HepG2 (cell line): ENCODE data around the gene RFFL. TPM values are rescaled to one million over a fixed set of nuclear protein-coding genes. Genes with fewer than 3 reads are reported as not detected.
A peak's percentile ranks its signal among the peaks of the same experiment; 100 is the strongest.

ENCODE experiments used
- CBX5 ChIP-seq: sonication (generic); formaldehyde crosslinking; IDR thresholded peaks from 2 replicates; pipeline ENCODE4 v1.4.0; 2020; ENCODE audit warnings: missing genetic modification reagents, borderline replicate concordance
- FOXA3 ChIP-seq: IDR thresholded peaks from 2 replicates; pipeline ENCODE4 v1.6.1; 2016; ENCODE audit warnings: missing genetic modification reagents, missing compliant biosample characterization
- GATAD1 ChIP-seq: IDR thresholded peaks from 2 replicates; pipeline ENCODE4 v1.6.1; 2016; ENCODE audit warnings: missing genetic modification reagents, missing compliant biosample characterization
- IRX3 ChIP-seq: sonication (generic); formaldehyde crosslinking; IDR thresholded peaks from 2 replicates; pipeline ENCODE4 v1.8.1; 2023; ENCODE audit warnings: mild to moderate bottlenecking, low read depth, missing genetic modification reagents, borderline replicate concordance
- KIAA2018 ChIP-seq: sonication (generic); formaldehyde crosslinking; IDR thresholded peaks from 2 replicates; pipeline ENCODE4 v1.5.0; 2020; ENCODE audit warnings: mild to moderate bottlenecking, missing genetic modification reagents, borderline replicate concordance
- NFKB2 ChIP-seq: sonication (generic); formaldehyde crosslinking; IDR thresholded peaks from 2 replicates; pipeline ENCODE4 v1.4.0; 2020; ENCODE audit warnings: missing genetic modification reagents, borderline replicate concordance
- NFYC ChIP-seq: IDR thresholded peaks from 2 replicates; pipeline ENCODE4 v1.6.1; 2016; ENCODE audit warnings: missing genetic modification reagents, missing compliant biosample characterization
- RFX3 ChIP-seq: IDR thresholded peaks from 2 replicates; pipeline ENCODE4 v1.6.1; 2016; ENCODE audit warnings: missing biosample characterization, missing genetic modification reagents
- TAF1 ChIP-seq: sonication (generic); formaldehyde crosslinking; IDR thresholded peaks from 2 replicates; pipeline ENCODE4 v1.4.0; 2020; ENCODE audit warnings: missing genetic modification reagents
- TEAD2 ChIP-seq: sonication (generic); formaldehyde crosslinking; IDR thresholded peaks from 2 replicates; pipeline ENCODE4 v1.9.0; 2021; ENCODE audit warnings: missing genetic modification reagents
- ZBTB34 ChIP-seq: sonication (generic); formaldehyde crosslinking; IDR thresholded peaks from 2 replicates; pipeline ENCODE4 v1.8.0; 2022; ENCODE audit warnings: mild to moderate bottlenecking, missing genetic modification reagents
- ZBTB38 ChIP-seq: sonication (generic); formaldehyde crosslinking; IDR thresholded peaks from 2 replicates; pipeline ENCODE4 v1.5.1; 2020; ENCODE audit warnings: mild to moderate bottlenecking, missing genetic modification reagents
- ZGPAT ChIP-seq: IDR thresholded peaks from 2 replicates; pipeline ENCODE4 v1.6.1; 2016; ENCODE audit warnings: mild to moderate bottlenecking
- ZNF260 ChIP-seq: sonication (generic); formaldehyde crosslinking; IDR thresholded peaks from 2 replicates; pipeline ENCODE4 v1.4.0; 2020; ENCODE audit warnings: missing genetic modification reagents, low read depth, mild to moderate bottlenecking, borderline replicate concordance
- ZNF441 ChIP-seq: sonication (generic); formaldehyde crosslinking; IDR thresholded peaks from 2 replicates; pipeline ENCODE4 v1.7.0; 2021; ENCODE audit warnings: missing genetic modification reagents, borderline replicate concordance
- ZNF713 ChIP-seq: sonication (generic); formaldehyde crosslinking; IDR thresholded peaks from 2 replicates; pipeline ENCODE4 v1.4.0; 2020; ENCODE audit warnings: mild to moderate bottlenecking, missing genetic modification reagents
- ZNF772 ChIP-seq: sonication (generic); formaldehyde crosslinking; IDR thresholded peaks from 2 replicates; pipeline ENCODE4 v1.5.0; 2020; ENCODE audit warnings: mild to moderate bottlenecking, missing genetic modification reagents
- ZNF83 ChIP-seq: sonication (generic); formaldehyde crosslinking; IDR thresholded peaks from 2 replicates; pipeline ENCODE4 v1.4.0; 2020; ENCODE audit warnings: missing genetic modification reagents, mild to moderate bottlenecking, borderline replicate concordance
- ZNF878 ChIP-seq: sonication (generic); formaldehyde crosslinking; IDR thresholded peaks from 2 replicates; pipeline ENCODE4 v1.8.1; 2023; ENCODE audit warnings: mild to moderate bottlenecking, missing genetic modification reagents, moderate library complexity
- polyA plus RNA-seq, 8 experiments: library from polyadenylated mRNA; depleted of rRNA in 3 of 8; stranded (reverse) in 7 of 8; unstranded in 1 of 8; fragments of >200 nt; fragmentation: Illumina TruSeq in 4 of 8; extraction: Trizol in 4 of 8; gene quantifications; 2 replicates each; pipeline versions ENCODE4 v1.2.1 to v1.2.3, GENCODE V29; 2011 to 2016; ENCODE audit warnings: low read depth in 4 of 8, missing spikeins in 1 of 8, mixed read lengths in 1 of 8; ENCODE audit not compliant: insufficient read depth in 1 of 8
- total RNA-seq, 5 experiments: library from RNA; depleted of rRNA; stranded (reverse); fragments of >200 nt; fragmentation: Illumina TruSeq; extraction: Trizol; gene quantifications; 2 replicates each; pipeline ENCODE4 v1.2.3, GENCODE V29; 2016; ENCODE audit warnings: low read depth in 1 of 5

Gene RFFL
- total and polyA plus RNA-seq, 2 of the 13 experiments (the other 11 are each of a cell fraction or from before 2014, with no cell fraction given), result 24.3 to 48.6 TPM

GRCh38 chr17:35063514-35064223 is at the start of gene RFFL (continued):
- TF ChIP-seq ZGPAT (CRISPR knock-in tag) (peak; percentile 83; the same call in 1 of the 2 replicates), FOXA3 (CRISPR knock-in tag) (peak; percentile 93), NFKB2 (no peak), ZBTB38 (CRISPR knock-in tag) (peak; percentile 74), NFYC (CRISPR knock-in tag) (peak; percentile 32; the same call in 1 of the 2 replicates), RFX3 (CRISPR knock-in tag) (no peak; the same call in 1 of the 2 replicates), ZNF83 (CRISPR knock-in tag) (no peak), KIAA2018 (CRISPR knock-in tag) (no peak), TAF1 (CRISPR knock-in tag) (peak; percentile 45; the same call in 1 of the 2 replicates), ZBTB34 (CRISPR knock-in tag) (peak; percentile 77), IRX3 (CRISPR knock-in tag) (no peak), ZNF713 (CRISPR knock-in tag) (no peak), ZNF878 (CRISPR knock-in tag) (peak; percentile 76; the same call in 1 of the 2 replicates), TEAD2 (CRISPR knock-in tag) (no peak), CBX5 (CRISPR knock-in tag) (0 out of 2 replicates have a peak, but pooled peaks have one; percentile 66), GATAD1 (CRISPR knock-in tag) (peak; percentile 71), ZNF772 (CRISPR knock-in tag) (peak; percentile 83), ZNF260 (CRISPR knock-in tag) (no peak), ZNF441 (peak; percentile 92)
